NCI-H1048 (cell line): Measurements from ENCODE around the gene SLC9A6.
"Not testable (repeated sequence)": the region's sequence is repeated elsewhere in the genome, so short reads cannot be mapped to it uniquely, and the experiment has no call there.

Experiments
- DNase-seq: peaks from one replicate; lab custom pipeline; 2025; lab: John Stamatoyannopoulos, UW

SLC9A6 gene

GRCh38 chrX:136029766-136030165, 44.5 kb downstream of the SLC9A6 start:
- DNase-seq, result no peak

- DNase-seq, result no peak
Observed at GRCh38 chrX:136030303-136031191, 45.3 kb downstream of the SLC9A6 start.

GRCh38 chrX:136031626-136032025, 46.4 kb downstream of the SLC9A6 start:
- no peak for DNase-seq

DNA sequence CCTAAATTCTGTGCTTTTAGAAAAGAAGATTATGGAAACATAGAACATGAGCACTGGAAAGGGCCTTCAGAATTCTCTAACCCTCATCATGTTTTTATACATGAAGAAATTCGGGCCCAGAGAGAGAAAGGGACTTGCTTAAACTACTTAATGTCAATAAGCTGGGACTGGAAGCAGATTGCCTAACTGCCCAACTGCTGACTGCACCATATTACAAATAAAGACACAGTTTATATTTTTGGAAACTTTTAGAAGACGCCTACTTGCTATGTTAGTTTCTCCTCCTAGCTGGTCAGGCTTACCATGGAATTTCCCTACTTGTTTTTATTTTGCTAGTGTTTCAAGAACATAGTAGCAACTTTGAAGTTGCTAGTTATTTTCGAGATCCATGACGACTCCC, 47.1 kb downstream of the SLC9A6 start:
- no peak for DNase-seq

GRCh38 chrX:136034668-136035067, 49.4 kb downstream of the SLC9A6 start:
- DNase-seq, result no peak

- no peak for DNase-seq
Observed at GRCh38 chrX:136035663-136036062, 50.4 kb downstream of the SLC9A6 start.

GRCh38 chrX:136039485-136039884, 54.2 kb downstream of the SLC9A6 start:
- DNase-seq, result no peak

DNA sequence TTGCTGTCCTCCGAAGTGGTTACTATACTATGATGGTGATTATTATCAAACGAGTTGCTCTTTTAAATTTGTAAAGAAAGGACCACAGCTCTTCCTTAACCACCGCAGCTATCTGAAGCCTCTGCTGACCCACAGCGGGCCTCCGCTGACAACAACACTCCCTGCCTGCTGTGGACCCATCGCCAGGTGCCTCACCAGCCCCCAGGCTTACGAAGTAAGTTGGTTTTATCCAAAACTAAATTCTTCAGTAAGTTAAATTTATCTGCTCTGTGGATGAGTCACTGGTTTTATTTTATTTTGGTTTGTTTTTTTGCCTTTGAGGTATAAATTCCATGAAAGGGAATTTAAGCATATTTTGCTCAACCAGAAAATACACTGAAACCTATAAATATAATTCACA, 54.7 kb downstream of the SLC9A6 start:
- no peak for DNase-seq

GRCh38 chrX:136041254-136041812, 56.1 kb downstream of the SLC9A6 start:
- DNase-seq, result no peak

DNA sequence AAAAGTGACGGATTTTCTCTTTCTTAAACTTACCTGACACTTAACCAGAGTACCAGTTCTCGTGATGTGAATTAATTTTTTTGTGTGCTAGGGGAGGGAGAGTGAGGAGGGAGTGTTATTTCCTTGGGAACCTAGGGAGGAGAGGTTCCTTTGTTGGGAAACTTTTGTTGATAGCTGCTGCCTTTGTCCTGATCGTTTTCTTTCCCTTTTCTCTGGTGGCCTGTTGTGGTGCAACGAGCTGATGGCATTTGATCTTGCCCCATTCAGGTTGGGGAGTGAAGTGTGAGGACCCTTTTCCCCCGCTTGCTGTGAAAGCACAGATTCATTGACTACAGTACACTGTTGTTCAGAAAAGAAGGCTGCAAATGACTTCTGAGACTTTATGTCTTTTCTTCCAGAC, 59.8 kb downstream of the SLC9A6 start:
- DNase-seq, result no peak

DNA sequence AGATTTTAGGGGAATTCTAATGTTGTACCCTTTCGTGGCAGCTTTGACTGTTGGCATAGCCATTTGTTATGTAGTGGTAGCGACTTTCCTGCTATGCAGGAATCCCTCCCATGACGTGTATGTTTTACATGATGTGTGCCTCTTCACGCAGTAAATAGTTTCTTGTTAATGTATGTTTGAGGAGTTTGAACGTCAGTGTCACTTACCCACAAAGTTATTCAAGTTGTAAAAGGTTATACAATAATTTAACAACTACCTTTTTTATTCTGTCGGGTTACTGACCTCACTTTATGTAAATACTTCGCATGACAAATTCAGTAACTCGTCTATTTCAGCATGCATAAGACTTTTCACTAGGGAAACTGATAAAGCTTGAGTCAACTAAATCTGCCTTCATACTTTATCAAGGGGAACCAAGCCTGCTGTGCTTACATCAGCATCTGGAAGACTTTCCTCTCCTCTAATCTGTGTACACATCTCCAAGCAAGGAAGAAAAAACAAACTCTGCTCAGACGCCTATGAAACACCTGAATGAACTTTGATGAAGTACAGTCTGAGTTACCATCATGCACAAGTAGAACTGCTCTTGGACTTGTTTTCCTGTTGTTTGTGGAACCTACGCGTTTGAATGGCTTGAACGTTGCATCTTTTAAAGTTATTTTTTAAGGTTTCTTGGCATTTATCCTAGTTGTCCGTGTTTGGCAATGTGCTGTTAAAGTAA, 61.2 kb downstream of the SLC9A6 start:
- no peak for DNase-seq

- no peak for DNase-seq
Observed at GRCh38 chrX:136047016-136047642, 61.9 kb downstream of the SLC9A6 start.

GRCh38 chrX:136047969-136048368, 62.7 kb downstream of the SLC9A6 start:
- DNase-seq, result no peak

DNA sequence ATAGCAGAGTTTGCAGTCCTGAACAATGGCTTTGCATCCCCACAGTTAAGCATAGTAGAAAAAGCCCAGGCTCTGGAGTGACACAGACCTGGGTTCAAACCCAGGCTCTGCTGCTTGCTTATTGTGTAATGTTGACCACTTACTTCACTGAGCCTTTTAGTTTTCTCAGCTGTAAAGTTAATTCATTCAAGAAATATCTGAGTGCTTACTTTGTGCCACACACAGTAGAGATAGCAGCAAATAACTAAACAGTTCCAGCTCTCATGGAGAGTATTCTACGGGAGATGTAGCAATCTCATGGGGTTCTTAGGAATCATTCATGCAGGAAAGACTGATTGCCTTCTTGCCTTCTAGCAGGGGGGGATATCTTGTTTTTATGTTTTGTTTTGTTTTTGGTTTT, 63.2 kb downstream of the SLC9A6 start:
- DNase-seq, result no peak

DNA sequence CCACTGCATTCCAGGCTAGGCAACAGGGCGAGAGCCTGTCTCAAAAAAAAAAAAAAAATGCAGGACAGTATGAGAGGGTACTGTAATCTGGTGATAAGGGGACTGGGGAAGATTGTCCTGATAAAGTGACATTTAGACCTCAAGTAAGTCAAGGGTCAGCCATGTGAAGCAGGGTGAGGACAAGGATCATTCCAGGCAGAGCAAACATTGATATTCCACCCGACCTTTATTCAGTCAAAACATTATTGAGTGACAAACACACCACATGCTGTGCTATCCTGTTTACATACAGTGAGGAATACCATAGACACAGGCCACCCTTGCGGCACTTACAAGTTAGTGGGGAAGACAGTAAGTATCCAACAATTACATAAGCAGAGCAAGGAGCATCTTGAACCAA, 64.4 kb downstream of the SLC9A6 start:
- no peak for DNase-seq

DNA sequence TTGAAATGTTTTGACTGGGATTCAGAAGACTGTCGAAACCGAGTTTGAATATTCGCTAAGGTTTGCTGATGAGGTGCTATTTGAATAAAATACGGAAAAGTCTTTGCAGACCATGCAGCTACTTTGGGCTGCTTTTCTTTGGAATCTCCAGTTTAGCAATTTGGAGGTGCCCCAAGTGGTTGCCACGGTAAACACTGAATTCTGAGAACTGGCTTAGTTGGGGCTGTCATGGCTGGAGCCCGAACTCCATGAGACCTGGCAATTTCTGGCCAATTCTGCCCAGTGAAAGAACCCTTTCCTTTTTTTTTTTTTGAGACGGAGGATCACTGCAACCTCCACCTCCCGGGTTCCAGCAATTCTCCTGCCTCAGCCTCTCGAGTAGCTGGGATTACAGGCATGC, 65.6 kb downstream of the SLC9A6 start:
- DNase-seq, result not testable (repeated sequence)

DNA sequence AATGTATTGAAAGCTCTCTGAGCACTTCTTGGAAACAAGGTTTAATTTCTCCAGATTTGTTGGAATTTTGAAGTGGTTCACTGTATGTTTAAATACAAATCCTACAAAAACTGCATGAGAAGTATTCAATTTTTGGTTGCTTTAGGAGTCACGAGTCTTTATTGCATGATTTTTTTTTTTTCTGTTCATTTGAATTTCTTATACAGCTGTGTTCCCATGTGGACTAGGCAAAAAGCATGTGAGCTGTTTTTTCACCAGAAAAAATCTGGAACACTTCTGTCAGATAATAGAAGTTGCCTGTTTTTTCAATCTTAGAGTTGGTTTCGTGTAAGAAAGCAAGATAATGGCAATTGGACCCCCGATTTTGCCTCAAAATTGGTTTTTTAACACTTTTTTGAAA, 66.4 kb downstream of the SLC9A6 start:
- DNase-seq, result no peak

- no peak for DNase-seq
Observed at GRCh38 chrX:136055651-136056221, 70.5 kb downstream of the SLC9A6 start.

- no peak for DNase-seq
Observed at GRCh38 chrX:136057567-136057966, 72.3 kb downstream of the SLC9A6 start.

DNA sequence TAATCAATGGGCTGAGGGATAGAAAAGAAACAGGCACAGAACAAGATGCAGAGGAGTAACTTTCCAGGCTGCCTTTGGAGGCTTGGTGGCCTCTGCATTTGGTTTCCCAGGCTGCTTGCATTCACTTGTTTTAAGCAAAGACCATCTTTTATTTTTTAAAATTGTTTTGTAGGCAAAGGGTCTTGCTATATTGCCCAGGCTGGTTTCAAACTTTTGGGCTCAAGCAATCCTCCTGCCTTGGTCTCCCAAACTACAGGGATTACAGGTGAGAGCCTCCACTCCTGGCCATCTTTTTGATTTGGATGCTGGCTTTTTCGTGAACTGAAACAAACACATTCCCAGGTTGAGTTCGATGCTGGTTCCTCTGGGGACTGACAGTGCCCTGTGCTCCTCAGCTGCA, 74.1 kb downstream of the SLC9A6 start:
- no peak for DNase-seq

DNA sequence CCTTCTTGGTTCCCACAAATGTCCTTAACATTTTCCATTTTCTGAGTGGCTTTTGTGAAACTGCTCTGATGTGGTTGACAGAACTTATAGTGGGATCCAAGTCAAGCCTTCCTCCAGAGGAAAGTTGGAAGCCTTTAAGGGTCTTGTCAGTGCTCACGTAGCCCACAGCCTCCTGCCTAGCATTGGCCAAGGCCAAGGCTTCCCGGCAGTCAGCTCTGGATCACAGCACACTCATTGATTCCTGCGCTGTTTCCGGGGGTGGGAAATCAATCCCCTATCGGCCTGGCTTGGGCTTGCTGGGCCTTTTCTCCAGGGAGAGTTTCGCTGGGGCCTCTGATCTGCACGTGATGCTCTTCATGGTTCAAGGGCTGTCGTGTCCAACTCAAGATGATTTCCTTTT, 76.1 kb downstream of the SLC9A6 start:
- no peak for DNase-seq

GRCh38 chrX:136061696-136062095, 76.5 kb downstream of the SLC9A6 start:
- DNase-seq, result no peak
